Cardiac atrium fibroblast (primary cell): ENCODE data around the gene PRMT2. TPM values are rescaled to one million over a fixed set of nuclear protein-coding genes. Genes with fewer than 3 reads are reported as not detected.

Experiments
- total RNA-seq: library from RNA; depleted of rRNA; stranded (reverse); fragments of >200 nt; gene quantifications from 2 replicates; pipeline ENCODE4 v1.2.3, GENCODE V29; 2015

The PRMT2 gene
- 97.0 and 112 TPM in 2 replicates for total RNA-seq

GRCh38 chr21:46635324-46636180 is at the start of gene PRMT2:
PRMT2 (plus strand) TSS chr21:46635674; CDS start chr21:46636952, 1,278 bp downstream.

GRCh38 chr21:46604975-46605766 is 30.3 kb upstream of the PRMT2 start, which contains the start of gene S100B:
S100B (minus strand) TSS chr21:46605082; CDS start chr21:46602415, 2,667 bp downstream.

Other genes starting within 250 kb of the PRMT2 start
- gene DIP2A, start 176.8 kb upstream of the PRMT2 start, total RNA-seq = 9.9 and 11.6 TPM in 2 replicates
- gene S100B, start 30.6 kb upstream of the PRMT2 start, total RNA-seq = not detected in 2 replicates